ENCODE measurements around the gene HINT3.

- TF ChIP-seq EZH2 (IDR thresholded peaks at IDR 0.05; ENCODE audit: low read length): no peak
- no peak for TF ChIP-seq CTCF (optimal IDR thresholded peaks at IDR 0.05 in 1 of 3, IDR thresholded peaks at IDR 0.05 in 1 of 3, conservative IDR thresholded peaks at IDR 0.05 in 1 of 3; ENCODE audit: extremely low read depth in 1 of 3, insufficient read depth in 2 of 3, low read length in 3 of 3)
Observed at GRCh38 chr6:125963817-125964216, 7.2 kb downstream of the HINT3 start.

Data from keratinocyte (primary cell).